GM12864 (cell line): ENCODE measurements around the gene PJA1.

Source experiments
- DNase-seq: peaks from one replicate; pipeline ENCODE4 v3.0.0-alpha.2; 2011; ENCODE audit warnings: low read depth
- H3K4me3 ChIP-seq: 2 replicates; pipeline ENCODE4 v1.5.1; 2011; ENCODE audit warnings: mild to moderate bottlenecking, low read depth, low read length, control low read depth
- CTCF ChIP-seq: IDR thresholded peaks from 2 replicates; pipeline ENCODE4 v1.5.1; 2011; ENCODE audit warnings: low read depth, mild to moderate bottlenecking, moderate library complexity, low read length, control low read depth, inconsistent platforms; ENCODE audit errors: missing control alignments

PJA1 gene

GRCh38 chrX:69185141-69185540 lies 19.9 kb upstream of the PJA1 start:
- no peak overlapping the region for H3K4me3 ChIP-seq
- no peak for DNase-seq
- no peak for TF ChIP-seq CTCF

GRCh38 chrX:69182818-69183380 lies 17.6 kb upstream of the PJA1 start:
- no peak for DNase-seq
- TF ChIP-seq CTCF: no peak
- H3K4me3 ChIP-seq: no peak overlapping the region

- H3K4me3 ChIP-seq: no peak overlapping the region
- no peak for DNase-seq
- TF ChIP-seq CTCF: no peak
Observed at GRCh38 chrX:69179380-69179911, 14.2 kb upstream of the PJA1 start.

GRCh38 chrX:69178592-69178991 lies 13.3 kb upstream of the PJA1 start:
- DNase-seq: no peak
- TF ChIP-seq CTCF: no peak
- H3K4me3 ChIP-seq: no peak overlapping the region

- DNase-seq: no peak
- H3K4me3 ChIP-seq: no peak overlapping the region
- no peak for TF ChIP-seq CTCF
Observed at GRCh38 chrX:69177511-69178162, 12.4 kb upstream of the PJA1 start.

- no peak for TF ChIP-seq CTCF
- no peak overlapping the region for H3K4me3 ChIP-seq
- no peak for DNase-seq
Observed at GRCh38 chrX:69176053-69176452, 10.8 kb upstream of the PJA1 start.

- DNase-seq: no peak
- TF ChIP-seq CTCF: no peak
- H3K4me3 ChIP-seq: no peak overlapping the region
Observed at GRCh38 chrX:69173906-69174305, 8.7 kb upstream of the PJA1 start.
